Right lobe of liver (tissue), 6 donors: ENCODE results near the gene OTUD5. TPM values are rescaled to one million over a fixed set of nuclear protein-coding genes. Genes with fewer than 3 reads are reported as not detected.

Experiments used
- ATAC-seq, 4 donors: fragments of 200-7000 bp; cut with Tn5 transposase; one replicate each; pipeline ENCODE4 v1.9.1; 2020; ENCODE audit warnings: mild to moderate bottlenecking in 4 of 4, moderate library complexity in 4 of 4
- DNase-seq, 3 donors: peaks; one replicate each; pipeline ENCODE4 v3.0.0-alpha.2; 2020
- H3K27ac ChIP-seq, 3 donors: fragments of 200-600 bp; one replicate each; pipeline ENCODE4 v1.8.0; 2022
- H3K27me3 ChIP-seq, 2 donors: fragments of 200-600 bp; one replicate each; pipeline ENCODE4 v1.8.0; 2022
- H3K36me3 ChIP-seq, 4 donors: fragments of 200-600 bp; sonication (generic) in 1 of 4; one replicate each; pipeline versions ENCODE4 v1.5.1 to v1.8.0; 2017 to 2022; ENCODE audit warnings: control low read depth in 1 of 4
- H3K4me1 ChIP-seq, 4 donors: fragments of 200-600 bp; sonication (generic) in 1 of 4; one replicate each; pipeline versions ENCODE4 v1.5.1 to v1.8.0; 2017 to 2022; ENCODE audit warnings: control low read depth in 1 of 4
- H3K4me3 ChIP-seq, 3 donors: fragments of 200-600 bp; one replicate each; pipeline ENCODE4 v1.8.0; 2022
- H3K9me3 ChIP-seq, 4 donors: fragments of 200-600 bp; sonication (generic) in 1 of 4; one replicate each; pipeline versions ENCODE4 v1.5.1 to v1.8.0; 2017 to 2022; ENCODE audit warnings: control low read depth in 1 of 4
- POLR2A ChIP-seq: fragments of 450-650 bp; IDR thresholded peaks from one replicate; pipeline ENCODE4 v1.6.1; 2017; ENCODE audit warnings: antibody characterized with exemption, mild to moderate bottlenecking
- WGBS: methylation state at CpG from one replicate; pipeline ENCODE4 v1.1.6; 2018; ENCODE audit warnings: low coverage, low lambda C conversion rate; ENCODE audit not compliant: insufficient coverage; ENCODE audit errors: missing lambda C conversion rate; 5-methylcytosine and 5-hydroxymethylcytosine counted together
- intact Hi-C, 2 donors: fragments of 100-400 bp; cut with DNase I; formaldehyde crosslinking; loops; one replicate each; pipeline versions ENCODE4 v1.11.2 to v1.14.1; 2022
- total RNA-seq, 6 experiments: library from RNA; depleted of rRNA in 2 of 6; stranded (reverse); fragments of >200 nt in 2 of 6; fragmentation: NEBNext Ultra II Directional in 3 of 6; extraction: Animal tissue kit (Norgen Biotek cat#: 25700) in 3 of 6; gene quantifications; one replicate each; pipeline versions ENCODE4 v1.1.0 to v1.2.4, GENCODE V29; 2016 to 2023
- TF ChIP-seq, protein P1 (sequence below), 4 donors: fragments of 200-600 bp in 3 of 4; fragments of 450-650 bp in 1 of 4; IDR thresholded peaks; one replicate each; pipeline versions ENCODE4 v1.5.1 to v1.8.0; 2016 to 2022; ENCODE audit warnings: antibody characterized with exemption in 4 of 4, mild to moderate bottlenecking in 2 of 4
- donor health status: DM: no; HTN: yes; CAD: no.
- donor health status: DM: no; HTN: no; CAD: no.
- donor health status: DM: no; HTN: no; CAD: no.
- donor health status: DM: no; HTN: yes; CAD: no.
- donor health status: DM: no; HTN: yes; CAD: no.

The OTUD5 gene
- total RNA-seq, 6 experiments from 2014 or later: 14.4 to 24.1 (median 21.6) TPM

DNA sequence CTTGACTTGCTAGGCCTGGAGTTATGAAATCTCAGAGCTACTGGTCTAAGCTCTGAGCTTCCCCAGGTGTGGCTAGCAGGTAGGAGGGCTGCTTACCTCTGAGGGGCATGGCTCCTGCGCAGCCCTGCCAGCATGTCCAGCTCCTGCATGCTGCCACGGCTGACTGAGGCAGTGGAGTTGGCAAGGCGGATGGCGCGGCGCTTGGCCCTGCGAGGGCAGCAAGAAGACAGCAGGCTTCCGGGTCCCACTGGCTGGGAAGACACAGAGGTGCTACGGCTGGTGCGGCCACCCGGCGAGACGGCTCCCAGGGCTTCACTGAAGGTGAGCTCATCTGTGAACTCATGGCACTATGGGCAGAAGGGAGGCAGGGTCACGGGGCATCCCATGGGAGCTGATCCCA, 8.6 kb upstream of the OTUD5 start:
- no peak for TF ChIP-seq POLR2A
- TF ChIP-seq, protein P1, sequence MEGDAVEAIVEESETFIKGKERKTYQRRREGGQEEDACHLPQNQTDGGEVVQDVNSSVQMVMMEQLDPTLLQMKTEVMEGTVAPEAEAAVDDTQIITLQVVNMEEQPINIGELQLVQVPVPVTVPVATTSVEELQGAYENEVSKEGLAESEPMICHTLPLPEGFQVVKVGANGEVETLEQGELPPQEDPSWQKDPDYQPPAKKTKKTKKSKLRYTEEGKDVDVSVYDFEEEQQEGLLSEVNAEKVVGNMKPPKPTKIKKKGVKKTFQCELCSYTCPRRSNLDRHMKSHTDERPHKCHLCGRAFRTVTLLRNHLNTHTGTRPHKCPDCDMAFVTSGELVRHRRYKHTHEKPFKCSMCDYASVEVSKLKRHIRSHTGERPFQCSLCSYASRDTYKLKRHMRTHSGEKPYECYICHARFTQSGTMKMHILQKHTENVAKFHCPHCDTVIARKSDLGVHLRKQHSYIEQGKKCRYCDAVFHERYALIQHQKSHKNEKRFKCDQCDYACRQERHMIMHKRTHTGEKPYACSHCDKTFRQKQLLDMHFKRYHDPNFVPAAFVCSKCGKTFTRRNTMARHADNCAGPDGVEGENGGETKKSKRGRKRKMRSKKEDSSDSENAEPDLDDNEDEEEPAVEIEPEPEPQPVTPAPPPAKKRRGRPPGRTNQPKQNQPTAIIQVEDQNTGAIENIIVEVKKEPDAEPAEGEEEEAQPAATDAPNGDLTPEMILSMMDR (IDR thresholded peaks at IDR 0.05): no peak
- Histone ChIP-seq H3K36me3 (no peaks in the 10 kb centered on the region), H3K4me1 (no peaks in the 10 kb centered on the region), H3K27me3 (no peaks in the 10 kb centered on the region), H3K9me3 (no peaks in the 10 kb centered on the region), H3K27ac (no peak overlapping the region), H3K4me3 (no peak overlapping the region)
- intact Hi-C loops: no loop called here
- ATAC-seq (no peak), DNase-seq (no peak)
- WGBS: no CpG with 5 or more reads among the region's 14 CpGs

DNA sequence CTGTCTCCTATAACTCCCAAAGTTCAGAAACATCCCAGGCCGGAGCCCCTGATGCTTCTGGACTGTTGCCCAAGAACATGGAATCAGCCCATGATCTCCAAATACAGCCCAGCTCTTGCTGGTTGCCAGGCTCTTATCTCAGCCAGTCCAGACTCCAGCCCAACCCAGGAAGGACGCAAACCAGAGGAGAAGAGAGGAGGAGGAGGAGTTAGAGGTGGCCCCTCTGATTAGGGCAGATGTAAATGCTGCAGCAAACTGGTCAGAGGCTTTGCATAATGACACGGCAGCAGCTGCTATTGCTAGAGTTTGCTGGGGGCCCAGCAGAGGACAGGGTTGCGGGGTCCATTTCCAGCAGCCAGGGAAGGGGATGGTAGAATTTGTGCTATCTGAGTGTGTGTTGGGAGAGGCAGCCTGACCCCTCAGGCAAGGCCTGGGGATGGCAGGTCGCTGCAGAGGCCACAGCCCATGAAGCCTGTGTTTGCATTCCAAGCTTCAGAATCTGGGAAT, 4.2 kb upstream of the OTUD5 start:
- Histone ChIP-seq H3K27me3 (no peaks in the 10 kb centered on the region), H3K4me3 (no peak overlapping the region), H3K9me3 (no peaks in the 10 kb centered on the region), H3K4me1 (peaks cover 0 to under 1% (median 0%) of the 10 kb centered on the region in 4 donors), H3K36me3 (no peaks in the 10 kb centered on the region), H3K27ac (no peak overlapping the region)
- WGBS: 67% methylated on average over 1 of the region's 5 CpGs
- TF ChIP-seq, protein P1 (IDR thresholded peaks at IDR 0.05): no peak
- no peak for TF ChIP-seq POLR2A
- DNase-seq (peak in 1 of 3 donors; percentile 27), ATAC-seq (no peak)
- intact Hi-C loops: no loop called here

DNA sequence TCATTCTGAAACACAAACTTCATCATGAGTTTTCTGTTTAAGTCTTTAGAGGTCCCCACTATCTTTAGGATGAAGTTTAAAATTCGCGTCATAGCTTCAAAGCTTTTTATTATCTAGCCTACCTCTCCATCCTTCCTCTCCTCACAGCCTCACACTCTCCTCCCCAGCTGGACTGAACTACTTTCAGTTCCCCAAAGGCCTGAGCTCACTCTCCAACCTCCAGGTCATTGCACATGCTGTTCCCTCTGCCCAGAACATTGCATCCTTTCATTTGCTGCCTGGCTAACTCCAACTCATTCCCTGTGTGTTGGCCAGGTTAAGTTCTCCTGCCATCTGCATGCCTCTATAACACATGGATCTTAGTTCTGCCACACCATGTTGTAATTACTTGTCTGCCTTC, 2.9 kb upstream of the OTUD5 start:
- H3K4me3 ChIP-seq: no peak overlapping the region
- DNase-seq: peak in 1 of 3 donors; percentile 6
- 80% methylated on average over 2 of the region's 2 CpGs for WGBS

DNA sequence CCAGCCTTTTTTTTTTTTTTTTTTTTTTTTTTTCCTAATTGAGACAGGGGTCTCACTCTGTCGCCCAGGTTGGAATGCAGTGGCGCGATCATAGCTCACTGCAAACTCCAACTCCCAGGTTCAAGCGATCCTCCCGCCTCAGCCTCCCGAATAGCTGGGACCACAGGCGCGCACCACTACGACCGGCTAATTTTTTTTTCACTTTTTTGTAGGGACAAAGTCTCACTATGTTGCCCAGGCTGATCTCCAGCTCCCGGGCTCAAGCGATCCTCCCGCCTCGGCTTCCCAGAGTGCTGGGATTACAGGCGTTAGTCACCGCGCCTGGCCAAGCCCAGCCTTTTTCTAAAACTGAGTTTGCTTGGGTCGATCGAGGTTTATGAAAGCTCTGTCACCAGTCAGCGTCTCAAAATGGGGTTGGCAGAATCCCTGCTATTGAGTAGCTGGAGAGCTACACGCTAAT, 1.3 kb upstream of the OTUD5 start:
- peak; percentile 1 to 45 (median 12) for ATAC-seq
- peak in 1 of 3 donors; percentile 37 for DNase-seq
- peak overlapping the region; percentile 24 to 70 (median 39) for H3K4me3 ChIP-seq

More for the DNA sequence above, 2.9 kb upstream of the OTUD5 start:
- TF ChIP-seq, protein P1 (IDR thresholded peaks at IDR 0.05): no peak
- no peak for TF ChIP-seq POLR2A
- Histone ChIP-seq H3K36me3 (peaks cover 0 to 5% (median 0%) of the 10 kb centered on the region in 4 donors), H3K4me1 (peaks cover 0 to 6% (median 0%) of the 10 kb centered on the region in 4 donors), H3K27me3 (no peaks in the 10 kb centered on the region), H3K27ac (no peak overlapping the region), H3K9me3 (no peaks in the 10 kb centered on the region)
- intact Hi-C loops: no loop called here
- no peak for ATAC-seq

More for the DNA sequence above, 1.3 kb upstream of the OTUD5 start:
- TF ChIP-seq POLR2A: no peak
- TF ChIP-seq, protein P1 (IDR thresholded peaks at IDR 0.05): no peak
- 60% methylated on average over 21 of the region's 21 CpGs for WGBS
- H3K27ac ChIP-seq: peak overlapping the region; percentile 61 to 95 (median 78)
- H3K36me3 ChIP-seq: peaks cover 0 to 5% (median 0%) of the 10 kb centered on the region in 4 donors
- peaks cover 0 to 6% (median 0%) of the 10 kb centered on the region in 4 donors for H3K4me1 ChIP-seq
- intact Hi-C loops: loop anchor here in 1 of 2 donors (10.0 kb wide), 1 partner anchor 54 kb away; no protein-coding TSS in a partner anchor
- no peaks in the 10 kb centered on the region for H3K9me3 ChIP-seq
- no peaks in the 10 kb centered on the region for H3K27me3 ChIP-seq
